Caco-2 (cell line): Measurements from ENCODE around the gene SSTR3. TPM values are rescaled to one million over a fixed set of nuclear protein-coding genes. Genes with fewer than 3 reads are reported as not detected.

ENCODE experiments used
- BruUV-seq: library from RNA; stranded (reverse); fragments of 400-500 nt; replicated peaks from 2 replicates; lab custom pipeline; 2021; lab: Mats Ljungman, UMichigan
- CTCF ChIA-PET: fragments of 300-600 bp; sonication (Branson Sonifier 250); formaldehyde crosslinking; loops from one replicate; lab custom pipeline; 2022; ENCODE audit warnings: antibody characterized with exemption; lab: Charles Lee
- POLR2A ChIA-PET: fragments of 300-600 bp; sonication (Branson Sonifier 250); formaldehyde crosslinking; loops from one replicate; lab custom pipeline; 2022; ENCODE audit warnings: antibody characterized with exemption; lab: Charles Lee
- DNase-seq, 2 experiments: peaks; one replicate each; pipeline versions ENCODE4 v3.0.0 to v3.0.0-alpha.2; 2020 to 2022
- H3K27me3 ChIP-seq: replicated peaks from 2 replicates; pipeline ENCODE4 v1.6.0; 2011; ENCODE audit warnings: low read length; ENCODE audit not compliant: control insufficient read depth, insufficient read depth
- H3K36me3 ChIP-seq: 2 replicates; pipeline ENCODE4 v1.5.1; 2011; ENCODE audit warnings: low read length; ENCODE audit not compliant: control insufficient read depth, insufficient read depth
- H3K4me1 ChIP-seq: fragments of 250-450 bp; sonication (Bioruptor Pico); 2 replicates; pipeline ENCODE4 v1.5.1; 2020; ENCODE audit warnings: mild to moderate bottlenecking
- H3K4me3 ChIP-seq: 2 replicates; pipeline ENCODE4 v1.5.1; 2011; ENCODE audit warnings: low read depth, mild to moderate bottlenecking, control low read depth, low read length
- H3K9me3 ChIP-seq: fragments of 250-450 bp; sonication (Bioruptor Pico); 2 replicates; pipeline ENCODE4 v1.5.1; 2020; ENCODE audit warnings: mild to moderate bottlenecking, moderate library complexity
- H3K27ac Mint-ChIP-seq: one replicate; pipeline ENCODE4 v1.8.0; 2022; ENCODE audit warnings: mixed read lengths; ENCODE audit not compliant: unreplicated experiment
- H3K27me3 Mint-ChIP-seq: one replicate; pipeline ENCODE4 v1.8.0; 2022; ENCODE audit warnings: mixed read lengths; ENCODE audit not compliant: insufficient read depth, unreplicated experiment
- H3K36me3 Mint-ChIP-seq: one replicate; pipeline ENCODE4 v1.8.0; 2022; ENCODE audit warnings: mild to moderate bottlenecking, mixed read lengths; ENCODE audit not compliant: insufficient read depth, unreplicated experiment
- H3K4me1 Mint-ChIP-seq: one replicate; pipeline ENCODE4 v1.8.0; 2022; ENCODE audit warnings: low read depth, mixed read lengths; ENCODE audit not compliant: unreplicated experiment
- H3K4me3 Mint-ChIP-seq: one replicate; pipeline ENCODE4 v1.8.0; 2022; ENCODE audit warnings: mild to moderate bottlenecking, moderate library complexity, mixed read lengths; ENCODE audit not compliant: unreplicated experiment
- H3K9me3 Mint-ChIP-seq: one replicate; pipeline ENCODE4 v1.8.0; 2022; ENCODE audit warnings: mixed read lengths; ENCODE audit not compliant: unreplicated experiment
- CTCF ChIP-seq, 2 experiments: fragments of 200-600 bp in 1 of 2; IDR thresholded peaks; 1 replicate in 1 of 2; 2 replicates in 1 of 2; pipeline versions ENCODE4 v1.5.1 to v1.8.0; 2011 to 2022; ENCODE audit warnings: antibody characterized with exemption in 1 of 2, control low read depth in 1 of 2, inconsistent platforms in 1 of 2, low read depth in 1 of 2, low read length in 1 of 2, mild to moderate bottlenecking in 1 of 2, moderate library complexity in 1 of 2; ENCODE audit not compliant: insufficient read depth in 1 of 2, severe bottlenecking in 1 of 2, unreplicated experiment in 1 of 2
- intact Hi-C: fragments of 100-400 bp; cut with micrococcal nuclease; formaldehyde crosslinking; loops from one replicate; pipeline ENCODE4 v1.10.0; 2022; ENCODE audit not compliant: unreplicated experiment
- total RNA-seq: library from RNA; stranded (reverse); gene quantifications from 2 replicates; pipeline ENCODE4 v1.2.3, GENCODE V29; 2022

The SSTR3 gene
- total RNA-seq, 1 experiment from 2014 or later: not detected

DNA sequence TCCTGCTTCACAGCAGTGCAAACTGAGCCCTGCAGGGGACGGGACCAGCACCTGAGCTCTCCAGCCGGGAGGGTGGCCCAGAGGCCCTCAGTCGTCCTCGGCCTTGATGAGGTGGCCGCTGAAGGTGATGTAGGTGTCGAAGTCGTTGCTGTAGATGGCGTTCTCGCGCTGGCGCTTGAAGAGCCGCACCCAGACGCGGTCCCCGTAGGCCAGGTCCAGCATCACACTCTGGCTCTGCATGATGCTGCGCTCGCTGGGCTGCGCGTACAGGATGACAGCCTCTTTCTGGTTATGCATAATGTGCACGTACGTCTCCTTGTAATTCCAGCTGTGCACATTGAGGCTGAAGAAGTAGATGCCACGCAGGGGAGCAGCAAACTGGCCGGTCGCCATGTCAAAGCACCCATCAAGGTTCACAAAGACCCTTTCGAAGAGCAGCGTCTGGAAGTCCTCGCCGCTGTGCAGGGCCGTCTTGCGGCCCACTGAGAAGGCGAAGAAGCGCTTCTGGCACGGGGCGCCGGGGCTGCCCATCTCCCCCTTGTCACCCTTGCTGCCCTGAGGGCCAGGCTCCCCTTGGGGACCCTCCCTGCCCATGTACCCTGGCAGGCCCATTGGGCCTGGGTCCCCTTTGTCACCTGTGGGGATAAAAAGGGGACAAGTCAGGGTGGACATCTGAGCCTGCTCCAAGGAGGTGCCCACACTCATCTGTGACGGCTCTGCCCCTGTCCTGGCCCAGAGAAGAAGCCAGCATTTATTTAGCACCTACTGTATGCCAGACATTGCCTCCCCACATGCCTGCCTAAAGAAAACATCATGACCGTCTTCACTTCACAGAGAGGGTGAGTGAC is 30.0 kb downstream of the SSTR3 start:
- no peaks in the 10 kb centered on the region for H3K27me3 ChIP-seq
- Mint-ChIP-seq H3K4me1 (peaks cover 9% of the 10 kb centered on the region), H3K27me3 (no peaks in the 10 kb centered on the region), H3K9me3 (no peaks in the 10 kb centered on the region), H3K27ac (no peak overlapping the region), H3K36me3 (peaks cover 12% of the 10 kb centered on the region), H3K4me3 (no peak overlapping the region)
- H3K36me3 ChIP-seq: no peaks in the 10 kb centered on the region
- H3K4me3 ChIP-seq: no peak overlapping the region
- DNase-seq: no peak
- intact Hi-C loops: no loop called here
- TF ChIP-seq CTCF (IDR thresholded peaks at IDR 0.05; ENCODE audit: insufficient read depth in 1 of 2, low read depth in 1 of 2, low read length in 1 of 2, severe bottlenecking in 1 of 2, unreplicated experiment in 1 of 2): no peak
- BruUV-seq: no TSS peak
- peaks cover 15% of the 10 kb centered on the region; the same call in 1 of the 2 replicates for H3K4me1 ChIP-seq
- ChIA-PET CTCF (no interaction called here), POLR2A (no interaction called here)
- no peaks in the 10 kb centered on the region for H3K9me3 ChIP-seq

DNA sequence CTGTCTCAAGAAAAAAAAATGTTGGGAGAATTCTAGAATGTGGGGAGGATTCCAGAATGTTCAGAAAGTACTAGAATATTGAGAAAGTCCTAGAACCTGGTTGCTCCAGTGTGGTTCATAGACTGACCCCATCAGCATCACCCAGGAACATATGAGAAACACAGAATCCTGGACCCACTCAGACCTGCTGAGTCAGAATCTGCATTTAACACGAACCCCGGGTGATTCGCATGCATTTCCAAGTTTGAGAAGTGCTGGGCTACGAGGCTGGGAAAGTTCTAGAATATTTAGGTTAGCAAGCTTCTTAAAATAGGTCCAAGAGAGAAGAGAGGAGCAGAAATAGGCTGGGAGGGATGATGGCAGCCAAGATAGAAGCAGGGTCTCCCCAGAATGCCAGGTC is 30.6 kb downstream of the SSTR3 start:
- H3K4me3 Mint-ChIP-seq: no peak overlapping the region
- H3K9me3 ChIP-seq: no peaks in the 10 kb centered on the region
- TF ChIP-seq CTCF (IDR thresholded peaks at IDR 0.05; ENCODE audit: insufficient read depth in 1 of 2, low read depth in 1 of 2, low read length in 1 of 2, severe bottlenecking in 1 of 2, unreplicated experiment in 1 of 2): no peak
- H3K36me3 ChIP-seq: no peaks in the 10 kb centered on the region
- POLR2A ChIA-PET: no interaction called here
- H3K27me3 Mint-ChIP-seq: no peaks in the 10 kb centered on the region
- intact Hi-C loops: no loop called here
- peaks cover 9% of the 10 kb centered on the region; the same call in 1 of the 2 replicates for H3K4me1 ChIP-seq
- H3K27me3 ChIP-seq: no peaks in the 10 kb centered on the region
- CTCF ChIA-PET: no interaction called here
- DNase-seq: no peak
- peaks cover 12% of the 10 kb centered on the region for H3K36me3 Mint-ChIP-seq
- no peak overlapping the region for H3K27ac Mint-ChIP-seq
- no TSS peak for BruUV-seq
- peaks cover 9% of the 10 kb centered on the region for H3K4me1 Mint-ChIP-seq
- no peak overlapping the region for H3K4me3 ChIP-seq
- H3K9me3 Mint-ChIP-seq: no peaks in the 10 kb centered on the region

- CTCF ChIA-PET: no interaction called here
- Mint-ChIP-seq H3K4me3 (no peak overlapping the region), H3K27me3 (no peaks in the 10 kb centered on the region), H3K4me1 (peaks cover under 1% of the 10 kb centered on the region), H3K9me3 (no peaks in the 10 kb centered on the region), H3K27ac (no peak overlapping the region), H3K36me3 (peaks cover 12% of the 10 kb centered on the region)
- Histone ChIP-seq H3K4me3 (no peak overlapping the region), H3K36me3 (no peaks in the 10 kb centered on the region), H3K9me3 (no peaks in the 10 kb centered on the region), H3K27me3 (no peaks in the 10 kb centered on the region), H3K4me1 (peaks cover 9% of the 10 kb centered on the region; the same call in 1 of the 2 replicates)
- DNase-seq: no peak
- POLR2A ChIA-PET: no interaction called here
- no TSS peak for BruUV-seq
- no peak for TF ChIP-seq CTCF (IDR thresholded peaks at IDR 0.05; ENCODE audit: insufficient read depth in 1 of 2, low read depth in 1 of 2, low read length in 1 of 2, severe bottlenecking in 1 of 2, unreplicated experiment in 1 of 2)
- intact Hi-C loops: no loop called here
These were observed 31.6 kb downstream of the SSTR3 start for GRCh38 chr22:37180531-37181231.
